ENCODE measurements around the gene GNE.

GRCh38 chr9:36207016-36207415 is 51.2 kb downstream of the GNE start:
- TF ChIP-seq CTCF (IDR thresholded peaks at IDR 0.05), result no peak
- TF ChIP-seq POLR2A (IDR thresholded peaks at IDR 0.05), result no peak
